B cell (primary cell): ENCODE results near the gene NADSYN1. TPM values are rescaled to one million over a fixed set of nuclear protein-coding genes. Genes with fewer than 3 reads are reported as not detected.

Experiments used
- ATAC-seq: fragments of 200-7000 bp; cut with Tn5 transposase; one replicate; pipeline ENCODE4 v1.10.0; 2021; ENCODE audit warnings: low read depth, mild to moderate bottlenecking, moderate number of reproducible peaks, moderate library complexity
- CTCF ChIA-PET: fragments of 350-600 bp; sonication (Branson Sonifier 250); formaldehyde crosslinking; loops from one replicate; lab custom pipeline; 2021; ENCODE audit warnings: antibody characterized with exemption, inconsistent platforms; lab: Charles Lee
- POLR2A ChIA-PET: fragments of 350-600 bp; sonication (Branson Sonifier 250); formaldehyde crosslinking; loops from one replicate; lab custom pipeline; 2021; ENCODE audit warnings: antibody characterized with exemption; lab: Charles Lee
- DNase-seq: peaks from one replicate; pipeline ENCODE4 v3.0.0; 2013
- H2AFZ ChIP-seq: 2 replicates; pipeline ENCODE4 v1.6.1; 2012; ENCODE audit warnings: mild to moderate bottlenecking, low read depth, low read length; ENCODE audit not compliant: insufficient read depth, poor library complexity, severe bottlenecking
- H3K27ac ChIP-seq, 2 donors: 1 replicate in 1 of 2; 2 replicates in 1 of 2; pipeline ENCODE4 v1.5.1; 2012 to 2013; ENCODE audit warnings: low read length in 2 of 2, mild to moderate bottlenecking in 2 of 2, moderate library complexity in 1 of 2
- H3K27me3 ChIP-seq, 4 experiments: fragments of 200-600 bp in 1 of 4; sonication (generic) in 1 of 4; replicated peaks in 1 of 4; 1 replicate in 2 of 4; 2 replicates in 2 of 4; pipeline versions ENCODE4 v1.6.1 to v1.7.0; 2013 to 2016; ENCODE audit warnings: low read length in 3 of 4, mild to moderate bottlenecking in 2 of 4, mixed read lengths in 1 of 4, moderate library complexity in 1 of 4; ENCODE audit not compliant: insufficient read depth in 4 of 4, control insufficient read depth in 3 of 4; ENCODE audit errors: control extremely low read depth in 1 of 4
- H3K36me3 ChIP-seq, 2 experiments: replicated peaks in 1 of 2; 1 replicate in 1 of 2; 2 replicates in 1 of 2; pipeline versions ENCODE4 v1.6.1 to v1.7.1; 2013; ENCODE audit warnings: low read length in 1 of 2; ENCODE audit not compliant: insufficient read depth in 2 of 2, control insufficient read depth in 1 of 2; ENCODE audit errors: control extremely low read depth in 1 of 2, extremely low read depth in 1 of 2
- H3K4me1 ChIP-seq, 2 donors: fragments of 200-600 bp in 1 of 2; sonication (generic) in 1 of 2; 1 replicate in 1 of 2; 2 replicates in 1 of 2; pipeline versions ENCODE4 v1.5.1 to v1.6.1; 2013 to 2017; ENCODE audit warnings: low read length in 2 of 2; ENCODE audit not compliant: control insufficient read depth in 2 of 2, insufficient read depth in 2 of 2
- H3K4me2 ChIP-seq: replicated peaks from 2 replicates; pipeline ENCODE3; 2012; ENCODE audit warnings: mild to moderate bottlenecking, low read depth, low read length; ENCODE audit not compliant: poor library complexity, severe bottlenecking
- H3K4me3 ChIP-seq, 5 experiments: fragments of 200-600 bp in 1 of 5; sonication (generic) in 1 of 5; 1 replicate in 3 of 5; 2 replicates in 2 of 5; pipeline versions ENCODE4 v1.5.1 to v1.7.0; 2011 to 2016; ENCODE audit warnings: low read length in 4 of 5, mild to moderate bottlenecking in 4 of 5, low read depth in 2 of 5, control low read depth in 1 of 5, moderate library complexity in 1 of 5; ENCODE audit not compliant: insufficient read depth in 1 of 5; ENCODE audit errors: control extremely low read depth in 1 of 5, extremely low read depth in 1 of 5
- H3K79me2 ChIP-seq: fragments of 200-600 bp; sonication (generic); one replicate; pipeline ENCODE4 v1.6.0; 2016; ENCODE audit warnings: low read length; ENCODE audit not compliant: control insufficient read depth, insufficient read depth
- H3K9ac ChIP-seq: fragments of 200-600 bp; sonication (generic); 2 replicates; pipeline ENCODE4 v1.6.1; 2017; ENCODE audit warnings: mild to moderate bottlenecking, low read length, moderate library complexity
- H3K9me3 ChIP-seq, 3 donors: one replicate each; pipeline versions ENCODE4 v1.6.1 to v1.7.1; 2013; ENCODE audit warnings: low read length in 2 of 3; ENCODE audit not compliant: control insufficient read depth in 2 of 3, insufficient read depth in 1 of 3; ENCODE audit errors: control extremely low read depth in 1 of 3
- H4K20me1 ChIP-seq: 2 replicates; pipeline ENCODE4 v1.6.0; 2012; ENCODE audit warnings: mild to moderate bottlenecking, low read length; ENCODE audit not compliant: insufficient read depth, control insufficient read depth, poor library complexity, severe bottlenecking
- H3K27ac Mint-ChIP-seq: one replicate; pipeline ENCODE4 v1.8.0; 2021; ENCODE audit warnings: mixed read lengths
- H3K27me3 Mint-ChIP-seq: one replicate; pipeline ENCODE4 v1.8.0; 2021; ENCODE audit warnings: mixed read lengths
- H3K4me1 Mint-ChIP-seq: one replicate; pipeline ENCODE4 v1.8.0; 2021; ENCODE audit warnings: mixed read lengths
- H3K4me3 Mint-ChIP-seq: one replicate; pipeline ENCODE4 v1.8.0; 2021; ENCODE audit warnings: mixed read lengths
- H3K9me3 Mint-ChIP-seq: one replicate; pipeline ENCODE4 v1.8.0; 2022; ENCODE audit warnings: mixed read lengths; ENCODE audit not compliant: insufficient read depth
- CTCF ChIP-seq: fragments of 200-600 bp; IDR thresholded peaks from one replicate; pipeline ENCODE4 v1.8.0; 2022; ENCODE audit warnings: antibody characterized with exemption, mild to moderate bottlenecking
- EZH2 ChIP-seq: IDR thresholded peaks from 2 replicates; pipeline ENCODE4 v1.6.1; 2012; ENCODE audit warnings: borderline replicate concordance, low read depth, mild to moderate bottlenecking, moderate library complexity, low read length; ENCODE audit not compliant: insufficient read depth, poor library complexity, severe bottlenecking
- WGBS: methylation state at CpG from one replicate; pipeline ENCODE4 v1.1.5; 2013; ENCODE audit warnings: missing lambda C conversion rate; ENCODE audit not compliant: insufficient coverage; 5-methylcytosine and 5-hydroxymethylcytosine counted together
- intact Hi-C: fragments of 100-400 bp; cut with micrococcal nuclease; formaldehyde crosslinking; loops from one replicate; pipeline ENCODE4 v1.10.0; 2022
- polyA plus RNA-seq: library from polyadenylated mRNA; depleted of rRNA; stranded (reverse); fragments of >200 nt; gene quantifications from 2 replicates; pipeline ENCODE4 v1.2.3, GENCODE V29; 2012
- total RNA-seq, 2 donors: library from RNA; stranded (reverse); fragments of 120-200 nt in 1 of 2; gene quantifications; 1 replicate in 1 of 2; 2 replicates in 1 of 2; pipeline versions ENCODE4 v1.2.3 to v1.2.4, GENCODE V29; 2013 to 2022

The NADSYN1 gene
- total and polyA plus RNA-seq, 2 donors (not counting 1 experiment from before 2014, with no cell fraction given): 153 to 222 TPM

- Histone ChIP-seq H3K27ac (no peak overlapping the region), H3K79me2 (no peaks in the 10 kb centered on the region), H4K20me1 (no peaks in the 10 kb centered on the region), H3K9ac (no peak overlapping the region), H3K9me3 (peaks cover 0 to under 1% (median 0%) of the 10 kb centered on the region in 3 donors), H3K4me3 (no peak overlapping the region), H2AFZ (no peak overlapping the region), H3K4me2 (no peak overlapping the region), H3K4me1 (no peaks in the 10 kb centered on the region), H3K36me3 (no peaks in the 10 kb centered on the region), H3K27me3 (peaks cover 0 to 3% (median 0%) of the 10 kb centered on the region in 4 experiments)
- WGBS: 96% methylated on average over 6 of the region's 11 CpGs
- intact Hi-C loops: no loop called here
- Mint-ChIP-seq H3K27ac (no peak overlapping the region), H3K9me3 (no peaks in the 10 kb centered on the region), H3K4me1 (peaks cover 4% of the 10 kb centered on the region), H3K4me3 (no peak overlapping the region), H3K27me3 (peaks cover 11% of the 10 kb centered on the region)
- DNase-seq (no peak), ATAC-seq (no peak)
- ChIA-PET POLR2A (no interaction called here), CTCF (no interaction called here)
- no peak for TF ChIP-seq CTCF
- no peak for TF ChIP-seq EZH2
Observed at GRCh38 chr11:71530602-71531001, 77.6 kb downstream of the NADSYN1 start.

DNA sequence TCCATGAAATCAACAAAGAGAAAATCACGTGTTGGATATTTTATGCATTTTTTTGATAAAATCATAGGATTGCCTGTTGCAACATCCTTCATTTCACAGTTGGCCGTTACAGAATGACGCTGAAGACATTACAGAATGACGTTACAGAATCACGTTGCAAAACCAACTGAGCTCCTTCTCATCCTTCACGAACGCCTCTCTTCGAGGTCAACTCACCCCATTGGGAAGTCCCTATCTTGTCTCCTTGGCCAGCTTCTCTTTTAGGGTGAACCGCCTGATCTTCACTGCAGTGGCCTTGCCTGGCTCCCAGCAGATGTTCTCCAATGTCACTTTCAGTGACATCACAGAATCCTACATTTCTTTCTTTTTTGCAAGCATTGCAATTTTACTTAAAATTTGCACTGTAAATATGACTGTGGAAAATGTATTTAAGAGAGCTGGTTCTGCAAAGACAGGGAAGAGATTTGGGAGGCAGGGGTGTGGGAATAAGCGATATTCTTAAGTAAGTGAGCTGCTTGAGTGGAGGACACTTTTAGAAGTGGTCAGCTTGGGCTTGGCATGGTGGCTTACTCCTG, 79.1 kb downstream of the NADSYN1 start:
- Mint-ChIP-seq H3K4me3 (no peak overlapping the region), H3K27ac (no peak overlapping the region), H3K9me3 (no peaks in the 10 kb centered on the region), H3K27me3 (peaks cover 4% of the 10 kb centered on the region), H3K4me1 (peaks cover 4% of the 10 kb centered on the region)
- no peaks in the 10 kb centered on the region for H3K9me3 ChIP-seq
- no peaks in the 10 kb centered on the region for H3K79me2 ChIP-seq
- no peaks in the 10 kb centered on the region for H3K36me3 ChIP-seq
- DNase-seq (no peak), ATAC-seq (no peak)
- H3K9ac ChIP-seq: no peak overlapping the region
- H2AFZ ChIP-seq: no peak overlapping the region
- no peaks in the 10 kb centered on the region for H4K20me1 ChIP-seq
- WGBS: 85% methylated on average over 9 of the region's 10 CpGs
- no peaks in the 10 kb centered on the region for H3K27me3 ChIP-seq
- POLR2A ChIA-PET: no interaction called here
- H3K4me2 ChIP-seq: no peak overlapping the region
- TF ChIP-seq EZH2: no peak
- no peak for TF ChIP-seq CTCF
- CTCF ChIA-PET: interaction anchor here (1.1 kb wide), 2 partner anchors 30 to 717 kb away, joined by 3 read pairs; no protein-coding TSS in a partner anchor
- H3K27ac ChIP-seq: no peak overlapping the region
- no peaks in the 10 kb centered on the region for H3K4me1 ChIP-seq
- no peak overlapping the region for H3K4me3 ChIP-seq
- intact Hi-C loops: no loop called here
